Gastrocnemius medialis (tissue), 4 donors: ENCODE data around the gene ATP5F1D.

Source experiments
- POLR2A ChIP-seq, 2 donors: fragments of 450-650 bp; IDR thresholded peaks; one replicate each; pipeline ENCODE4 v1.6.1; 2017; ENCODE audit warnings: antibody characterized with exemption in 2 of 2, mild to moderate bottlenecking in 2 of 2, moderate library complexity in 2 of 2
- TF ChIP-seq, protein P1 (sequence below), 5 experiments: fragments of 450-650 bp in 3 of 5; fragments of 200-600 bp in 2 of 5; sonication (generic) in 2 of 5; IDR thresholded peaks in 4 of 5; conservative IDR thresholded peaks in 1 of 5; 1 replicate in 4 of 5; 2 replicates in 1 of 5; pipeline ENCODE4 v1.5.1; 2016 to 2019; ENCODE audit warnings: antibody characterized with exemption in 5 of 5, mild to moderate bottlenecking in 3 of 5, moderate library complexity in 3 of 5

DNA sequence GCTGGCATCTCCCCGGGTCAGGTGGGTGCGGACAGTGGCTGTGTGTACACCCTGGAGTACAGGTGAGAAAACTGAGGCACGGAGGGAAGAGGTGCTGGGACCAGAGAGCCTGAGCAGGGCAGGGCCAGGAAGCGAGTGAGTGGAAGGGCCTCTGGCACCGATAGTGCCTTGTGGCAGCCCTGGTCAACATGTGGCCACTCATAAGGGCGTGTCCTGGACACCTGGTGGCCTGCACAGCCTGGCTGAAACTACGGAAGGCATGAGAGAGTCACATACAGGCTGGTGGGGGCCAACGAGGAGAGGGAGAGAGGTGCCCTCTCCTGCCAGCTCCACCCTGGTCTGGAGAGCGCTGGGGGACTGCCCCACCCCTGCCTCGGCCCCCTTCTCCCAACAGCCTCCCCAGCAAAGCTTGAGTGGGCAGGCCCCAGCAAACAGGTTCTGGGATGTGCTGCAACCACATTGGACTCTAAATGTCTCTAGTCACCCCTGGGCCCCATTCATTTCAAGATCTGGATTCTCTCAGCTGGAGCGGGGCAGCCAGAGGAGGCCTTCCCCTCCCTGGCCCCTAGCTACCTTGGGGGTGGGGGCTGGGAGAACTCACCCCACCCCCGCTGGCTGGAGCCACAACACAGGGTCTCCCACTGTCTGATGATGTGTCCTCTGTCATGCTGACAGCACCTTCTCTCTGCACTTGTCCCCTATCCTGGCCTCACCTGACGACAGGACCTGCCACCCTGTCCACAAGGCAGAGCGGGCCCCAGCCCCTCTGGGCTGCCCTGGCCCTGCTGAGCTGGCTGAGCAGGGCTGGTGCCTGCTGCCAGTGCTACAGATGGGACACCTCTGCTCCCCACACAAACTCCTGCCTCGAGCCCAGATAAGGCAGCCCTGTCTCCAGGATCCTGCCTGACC lies 9.6 kb upstream of the ATP5F1D start:
- no peak for TF ChIP-seq POLR2A (IDR thresholded peaks at IDR 0.05)
- TF ChIP-seq, protein P1, sequence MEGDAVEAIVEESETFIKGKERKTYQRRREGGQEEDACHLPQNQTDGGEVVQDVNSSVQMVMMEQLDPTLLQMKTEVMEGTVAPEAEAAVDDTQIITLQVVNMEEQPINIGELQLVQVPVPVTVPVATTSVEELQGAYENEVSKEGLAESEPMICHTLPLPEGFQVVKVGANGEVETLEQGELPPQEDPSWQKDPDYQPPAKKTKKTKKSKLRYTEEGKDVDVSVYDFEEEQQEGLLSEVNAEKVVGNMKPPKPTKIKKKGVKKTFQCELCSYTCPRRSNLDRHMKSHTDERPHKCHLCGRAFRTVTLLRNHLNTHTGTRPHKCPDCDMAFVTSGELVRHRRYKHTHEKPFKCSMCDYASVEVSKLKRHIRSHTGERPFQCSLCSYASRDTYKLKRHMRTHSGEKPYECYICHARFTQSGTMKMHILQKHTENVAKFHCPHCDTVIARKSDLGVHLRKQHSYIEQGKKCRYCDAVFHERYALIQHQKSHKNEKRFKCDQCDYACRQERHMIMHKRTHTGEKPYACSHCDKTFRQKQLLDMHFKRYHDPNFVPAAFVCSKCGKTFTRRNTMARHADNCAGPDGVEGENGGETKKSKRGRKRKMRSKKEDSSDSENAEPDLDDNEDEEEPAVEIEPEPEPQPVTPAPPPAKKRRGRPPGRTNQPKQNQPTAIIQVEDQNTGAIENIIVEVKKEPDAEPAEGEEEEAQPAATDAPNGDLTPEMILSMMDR (IDR thresholded peaks at IDR 0.05 in 4 of 5, conservative IDR thresholded peaks at IDR 0.05 in 1 of 5): no peak
